GM23338 (cell line): ENCODE results near the gene AFAP1L1. TPM values are rescaled to one million over a fixed set of nuclear protein-coding genes. Genes with fewer than 3 reads are reported as not detected.

Experiments used
- ATAC-seq: fragments of 200-7000 bp; cut with Tn5 transposase; 3 replicates; pipeline ENCODE4 v1.9.1; 2020
- DNase-seq: peaks from one replicate; pipeline ENCODE4 v3.0.0-alpha.2; 2015; ENCODE audit warnings: low spot score
- H2AFZ ChIP-seq: fragments of 200-600 bp; sonication (generic); 2 replicates; pipeline ENCODE4 v1.8.0; 2016; ENCODE audit warnings: antibody characterized with exemption, mild to moderate bottlenecking, moderate library complexity
- H3F3A ChIP-seq: fragments of 200-600 bp; sonication (generic); replicated peaks from 2 replicates; pipeline ENCODE4 v1.8.0; 2017; ENCODE audit warnings: antibody characterized with exemption, mixed run types, low read depth
- H3K27ac ChIP-seq: fragments of 200-600 bp; sonication (generic); 2 replicates; pipeline ENCODE4 v1.6.1; 2016; ENCODE audit warnings: low read depth
- H3K27me3 ChIP-seq: fragments of 200-600 bp; sonication (generic); 2 replicates; pipeline ENCODE4 v1.8.0; 2016; ENCODE audit warnings: mild to moderate bottlenecking, mixed run types, moderate library complexity; ENCODE audit not compliant: insufficient read depth
- H3K36me3 ChIP-seq: fragments of 200-600 bp; sonication (generic); 2 replicates; pipeline ENCODE4 v1.8.0; 2016; ENCODE audit warnings: mild to moderate bottlenecking; ENCODE audit not compliant: insufficient read depth
- H3K4me1 ChIP-seq: fragments of 200-600 bp; sonication (generic); 2 replicates; pipeline ENCODE4 v1.8.0; 2016; ENCODE audit warnings: mild to moderate bottlenecking, moderate library complexity; ENCODE audit not compliant: insufficient read depth
- H3K4me2 ChIP-seq: fragments of 200-600 bp; sonication (generic); 2 replicates; pipeline ENCODE4 v1.7.1; 2017; ENCODE audit warnings: mixed run types
- H3K4me3 ChIP-seq: fragments of 200-600 bp; sonication (generic); 2 replicates; pipeline ENCODE4 v1.6.1; 2016; ENCODE audit warnings: mixed run types
- H3K79me2 ChIP-seq: fragments of 200-600 bp; sonication (generic); replicated peaks from 2 replicates; pipeline ENCODE4 v1.8.0; 2017; ENCODE audit warnings: mild to moderate bottlenecking; ENCODE audit not compliant: insufficient read depth
- H3K9me2 ChIP-seq: fragments of 200-600 bp; sonication (generic); 2 replicates; pipeline ENCODE4 v1.8.0; 2017; ENCODE audit not compliant: insufficient read depth
- H4K20me1 ChIP-seq: fragments of 200-600 bp; sonication (generic); replicated peaks from 2 replicates; pipeline ENCODE4 v1.8.0; 2017; ENCODE audit warnings: mild to moderate bottlenecking; ENCODE audit not compliant: insufficient read depth
- H3K27ac Mint-ChIP-seq: 2 replicates; pipeline ENCODE4 v1.8.0; 2020; ENCODE audit warnings: inconsistent platforms, mild to moderate bottlenecking, moderate library complexity, mixed read lengths
- H3K27me3 Mint-ChIP-seq: 3 replicates; pipeline ENCODE4 v1.8.0; 2022; ENCODE audit warnings: low read depth, mild to moderate bottlenecking, moderate library complexity, mixed read lengths, inconsistent platforms; ENCODE audit not compliant: insufficient read depth, poor library complexity
- H3K36me3 Mint-ChIP-seq: 3 replicates; pipeline ENCODE4 v1.8.0; 2021; ENCODE audit warnings: low read depth, mild to moderate bottlenecking, inconsistent platforms, moderate library complexity, mixed read lengths
- H3K4me1 Mint-ChIP-seq: 3 replicates; pipeline ENCODE4 v1.8.0; 2020; ENCODE audit warnings: mild to moderate bottlenecking, inconsistent platforms, mixed read lengths
- H3K4me3 Mint-ChIP-seq: 3 replicates; pipeline ENCODE4 v1.8.0; 2021; ENCODE audit warnings: moderate library complexity, mild to moderate bottlenecking, inconsistent platforms, mixed read lengths
- H3K9me3 Mint-ChIP-seq: 3 replicates; pipeline ENCODE4 v1.8.0; 2020; ENCODE audit warnings: moderate library complexity, mild to moderate bottlenecking, inconsistent platforms, mixed read lengths
- CREB1 ChIP-seq: fragments of 250-450 bp; sonication (Bioruptor Pico); IDR thresholded peaks from 2 replicates; pipeline ENCODE4 v1.5.0; 2020; ENCODE audit warnings: low read depth, mild to moderate bottlenecking, moderate library complexity
- EZH2 ChIP-seq: fragments of 200-600 bp; sonication (generic); IDR thresholded peaks from one replicate; pipeline ENCODE4 v1.8.0; 2017; ENCODE audit warnings: antibody characterized with exemption, mild to moderate bottlenecking, low read depth; ENCODE audit not compliant: unreplicated experiment
- EZH2phosphoT487 ChIP-seq: fragments of 200-600 bp; sonication (generic); IDR thresholded peaks from one replicate; pipeline ENCODE4 v1.8.1; 2018; ENCODE audit warnings: antibody characterized with exemption; ENCODE audit not compliant: unreplicated experiment
- JUNB ChIP-seq: IDR thresholded peaks from one replicate; pipeline ENCODE4 v1.6.1; 2016; ENCODE audit warnings: antibody characterized with exemption; ENCODE audit not compliant: unreplicated experiment
- ZNF114 ChIP-seq: fragments of 250-450 bp; sonication (Bioruptor Pico); IDR thresholded peaks from 2 replicates; pipeline ENCODE4 v1.5.0; 2020; ENCODE audit warnings: mild to moderate bottlenecking, moderate library complexity
- polyA plus RNA-seq: library from polyadenylated mRNA; unstranded; fragments of >200 nt; fragmentation: Nextera tagmentation; extraction: Ambion mirVana; gene quantifications from 2 replicates; pipeline ENCODE4 v1.2.1, GENCODE V29; 2016
- total RNA-seq: library from RNA; depleted of rRNA; stranded (reverse); fragments of >200 nt; shearing (Covaris generic); gene quantifications from 2 replicates; pipeline ENCODE4 v1.2.3, GENCODE V29; 2014
- TF ChIP-seq, protein P1 (sequence below), 2 experiments: fragments of 200-600 bp in 1 of 2; sonication (generic) in 1 of 2; conservative IDR thresholded peaks; 2 replicates each; pipeline versions ENCODE4 v1.5.1 to v1.6.1; 2016 to 2017; ENCODE audit warnings: antibody characterized with exemption in 2 of 2, low read depth in 2 of 2, mild to moderate bottlenecking in 2 of 2, moderate library complexity in 1 of 2
- TF ChIP-seq, protein P2 (sequence below): IDR thresholded peaks from 2 replicates; pipeline ENCODE4 v1.6.1; 2016; ENCODE audit warnings: antibody characterized with exemption
- TF ChIP-seq, protein P3 (sequence below): IDR thresholded peaks from one replicate; pipeline ENCODE4 v1.6.1; 2018; ENCODE audit warnings: antibody characterized with exemption; ENCODE audit not compliant: unreplicated experiment

Gene AFAP1L1
- total and polyA plus RNA-seq, 2 experiments from 2014 or later = 3.2 to 5.7 TPM

DNA sequence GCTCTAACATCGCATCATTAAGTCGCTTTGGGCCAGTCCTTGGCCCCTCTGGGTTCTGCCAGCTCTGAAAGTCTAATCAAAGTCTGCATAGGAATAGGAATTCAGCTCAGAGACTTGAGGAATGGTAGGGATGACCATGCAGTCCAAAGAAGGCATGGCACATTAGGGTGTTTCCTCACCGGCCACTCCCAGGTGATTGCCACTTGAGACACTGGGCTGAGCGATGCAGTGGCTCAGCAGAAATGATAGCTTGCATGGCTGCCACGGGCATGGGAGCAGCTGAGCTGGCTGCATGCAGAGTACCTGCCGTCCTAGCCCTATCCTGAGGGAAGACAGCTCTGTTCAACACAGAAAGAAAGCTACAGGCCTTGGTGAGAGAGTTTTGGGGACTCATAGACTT, 28.8 kb downstream of the AFAP1L1 start (continued):
- TF ChIP-seq, protein P1, sequence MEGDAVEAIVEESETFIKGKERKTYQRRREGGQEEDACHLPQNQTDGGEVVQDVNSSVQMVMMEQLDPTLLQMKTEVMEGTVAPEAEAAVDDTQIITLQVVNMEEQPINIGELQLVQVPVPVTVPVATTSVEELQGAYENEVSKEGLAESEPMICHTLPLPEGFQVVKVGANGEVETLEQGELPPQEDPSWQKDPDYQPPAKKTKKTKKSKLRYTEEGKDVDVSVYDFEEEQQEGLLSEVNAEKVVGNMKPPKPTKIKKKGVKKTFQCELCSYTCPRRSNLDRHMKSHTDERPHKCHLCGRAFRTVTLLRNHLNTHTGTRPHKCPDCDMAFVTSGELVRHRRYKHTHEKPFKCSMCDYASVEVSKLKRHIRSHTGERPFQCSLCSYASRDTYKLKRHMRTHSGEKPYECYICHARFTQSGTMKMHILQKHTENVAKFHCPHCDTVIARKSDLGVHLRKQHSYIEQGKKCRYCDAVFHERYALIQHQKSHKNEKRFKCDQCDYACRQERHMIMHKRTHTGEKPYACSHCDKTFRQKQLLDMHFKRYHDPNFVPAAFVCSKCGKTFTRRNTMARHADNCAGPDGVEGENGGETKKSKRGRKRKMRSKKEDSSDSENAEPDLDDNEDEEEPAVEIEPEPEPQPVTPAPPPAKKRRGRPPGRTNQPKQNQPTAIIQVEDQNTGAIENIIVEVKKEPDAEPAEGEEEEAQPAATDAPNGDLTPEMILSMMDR (conservative IDR thresholded peaks at IDR 0.05; ENCODE audit: low read depth in 2 of 2) = no peak
- TF ChIP-seq, protein P2, sequence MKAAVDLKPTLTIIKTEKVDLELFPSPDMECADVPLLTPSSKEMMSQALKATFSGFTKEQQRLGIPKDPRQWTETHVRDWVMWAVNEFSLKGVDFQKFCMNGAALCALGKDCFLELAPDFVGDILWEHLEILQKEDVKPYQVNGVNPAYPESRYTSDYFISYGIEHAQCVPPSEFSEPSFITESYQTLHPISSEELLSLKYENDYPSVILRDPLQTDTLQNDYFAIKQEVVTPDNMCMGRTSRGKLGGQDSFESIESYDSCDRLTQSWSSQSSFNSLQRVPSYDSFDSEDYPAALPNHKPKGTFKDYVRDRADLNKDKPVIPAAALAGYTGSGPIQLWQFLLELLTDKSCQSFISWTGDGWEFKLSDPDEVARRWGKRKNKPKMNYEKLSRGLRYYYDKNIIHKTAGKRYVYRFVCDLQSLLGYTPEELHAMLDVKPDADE = no peak

DNA sequence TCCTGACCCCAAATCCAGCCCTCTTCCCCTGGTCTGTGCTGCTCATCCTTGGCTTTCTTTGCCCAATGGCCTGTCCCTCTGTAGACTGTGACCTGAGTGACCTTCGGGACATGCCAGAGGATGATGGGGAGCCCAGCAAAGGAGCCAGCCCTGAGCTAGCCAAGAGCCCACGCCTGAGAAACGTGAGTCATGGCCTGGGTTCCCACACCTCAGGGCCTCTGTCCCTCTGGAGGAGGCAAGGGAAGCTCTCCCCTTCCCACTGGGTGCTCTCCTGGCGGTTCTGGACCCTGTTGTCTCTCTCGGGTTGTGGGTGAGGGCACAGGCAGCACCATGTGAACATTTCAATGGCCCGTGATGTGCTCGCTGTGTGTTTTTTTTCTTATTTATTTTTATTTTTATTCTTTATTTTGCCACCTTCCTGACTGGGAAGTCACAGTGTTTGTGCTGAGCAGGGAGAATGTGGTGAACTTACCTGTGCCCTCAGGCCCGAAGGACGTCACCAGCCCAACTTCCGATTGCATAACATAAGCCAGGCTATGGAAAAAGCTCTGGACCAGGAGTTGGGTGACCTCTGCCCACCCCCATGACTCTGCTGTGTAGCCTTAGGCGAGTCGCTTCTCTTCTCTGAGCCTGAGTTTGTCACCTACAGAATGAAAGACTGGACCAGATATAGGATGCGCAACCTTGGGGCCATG, 29.5 kb downstream of the AFAP1L1 start:
- H2AFZ ChIP-seq = no peak overlapping the region
- H3K79me2 ChIP-seq = no peaks in the 10 kb centered on the region
- no peak for ATAC-seq
- H3K9me2 ChIP-seq = no peaks in the 10 kb centered on the region
- Mint-ChIP-seq H3K4me1 (peaks cover 5% of the 10 kb centered on the region), H3K36me3 (no peaks in the 10 kb centered on the region), H3K27me3 (peaks cover 2% of the 10 kb centered on the region), H3K27ac (no peak overlapping the region), H3K9me3 (no peaks in the 10 kb centered on the region), H3K4me3 (no peak overlapping the region)
- H4K20me1 ChIP-seq = no peaks in the 10 kb centered on the region
- H3K4me2 ChIP-seq = no peak overlapping the region
- no peaks in the 10 kb centered on the region for H3F3A ChIP-seq
- H3K27me3 ChIP-seq = no peaks in the 10 kb centered on the region
- no peaks in the 10 kb centered on the region for H3K4me1 ChIP-seq
- no peak for DNase-seq
- H3K36me3 ChIP-seq = no peaks in the 10 kb centered on the region
- no peak overlapping the region for H3K27ac ChIP-seq
- no peak overlapping the region for H3K4me3 ChIP-seq
- TF ChIP-seq, protein P1 (conservative IDR thresholded peaks at IDR 0.05; ENCODE audit: low read depth in 2 of 2) = no peak
- TF ChIP-seq ZNF114 (no peak), EZH2 (no peak), JUNB (no peak), CREB1 (CRISPR knock-in tag) (no peak), EZH2phosphoT487 (no peak)
- TF ChIP-seq, protein P3, sequence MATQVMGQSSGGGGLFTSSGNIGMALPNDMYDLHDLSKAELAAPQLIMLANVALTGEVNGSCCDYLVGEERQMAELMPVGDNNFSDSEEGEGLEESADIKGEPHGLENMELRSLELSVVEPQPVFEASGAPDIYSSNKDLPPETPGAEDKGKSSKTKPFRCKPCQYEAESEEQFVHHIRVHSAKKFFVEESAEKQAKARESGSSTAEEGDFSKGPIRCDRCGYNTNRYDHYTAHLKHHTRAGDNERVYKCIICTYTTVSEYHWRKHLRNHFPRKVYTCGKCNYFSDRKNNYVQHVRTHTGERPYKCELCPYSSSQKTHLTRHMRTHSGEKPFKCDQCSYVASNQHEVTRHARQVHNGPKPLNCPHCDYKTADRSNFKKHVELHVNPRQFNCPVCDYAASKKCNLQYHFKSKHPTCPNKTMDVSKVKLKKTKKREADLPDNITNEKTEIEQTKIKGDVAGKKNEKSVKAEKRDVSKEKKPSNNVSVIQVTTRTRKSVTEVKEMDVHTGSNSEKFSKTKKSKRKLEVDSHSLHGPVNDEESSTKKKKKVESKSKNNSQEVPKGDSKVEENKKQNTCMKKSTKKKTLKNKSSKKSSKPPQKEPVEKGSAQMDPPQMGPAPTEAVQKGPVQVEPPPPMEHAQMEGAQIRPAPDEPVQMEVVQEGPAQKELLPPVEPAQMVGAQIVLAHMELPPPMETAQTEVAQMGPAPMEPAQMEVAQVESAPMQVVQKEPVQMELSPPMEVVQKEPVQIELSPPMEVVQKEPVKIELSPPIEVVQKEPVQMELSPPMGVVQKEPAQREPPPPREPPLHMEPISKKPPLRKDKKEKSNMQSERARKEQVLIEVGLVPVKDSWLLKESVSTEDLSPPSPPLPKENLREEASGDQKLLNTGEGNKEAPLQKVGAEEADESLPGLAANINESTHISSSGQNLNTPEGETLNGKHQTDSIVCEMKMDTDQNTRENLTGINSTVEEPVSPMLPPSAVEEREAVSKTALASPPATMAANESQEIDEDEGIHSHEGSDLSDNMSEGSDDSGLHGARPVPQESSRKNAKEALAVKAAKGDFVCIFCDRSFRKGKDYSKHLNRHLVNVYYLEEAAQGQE = no peak
- TF ChIP-seq, protein P2 = no peak
